ENCODE measurements around the gene SEM1.
"Not testable (repeated sequence)": the region's sequence is repeated elsewhere in the genome, so short reads cannot be mapped to it uniquely, and the experiment has no call there.

Gene SEM1

DNA sequence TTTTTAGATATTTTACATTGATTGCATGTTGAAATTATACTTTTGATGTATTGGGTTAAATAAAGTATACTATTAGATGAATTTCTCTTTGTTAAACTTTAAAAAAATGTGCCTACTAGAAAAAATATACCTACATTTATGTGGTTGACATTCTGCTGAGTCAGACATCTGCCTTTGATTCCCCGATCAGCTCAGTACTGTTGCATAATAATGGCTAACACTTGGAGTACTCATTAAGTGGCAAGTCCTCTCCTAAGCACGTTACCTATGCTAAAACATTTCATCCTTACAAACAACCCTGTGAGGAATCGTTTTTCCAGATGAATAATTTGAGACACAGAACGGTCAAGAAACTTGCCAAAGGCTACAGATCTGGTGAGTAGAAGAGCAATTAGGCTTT is 14.0 kb upstream of the SEM1 start:
- DNase-seq (ENCODE audit: insufficient read length), result no peak
- FAIRE-seq, result no peak
- TF ChIP-seq TAF1 (IDR thresholded peaks at IDR 0.05; ENCODE audit: borderline replicate concordance, low read depth, low read length) (no peak), POLR2AphosphoS5 (IDR thresholded peaks at IDR 0.05; ENCODE audit: low read depth, low read length) (no peak), POLR2A (IDR thresholded peaks at IDR 0.05; ENCODE audit: low read depth, low read length) (no peak)

DNA sequence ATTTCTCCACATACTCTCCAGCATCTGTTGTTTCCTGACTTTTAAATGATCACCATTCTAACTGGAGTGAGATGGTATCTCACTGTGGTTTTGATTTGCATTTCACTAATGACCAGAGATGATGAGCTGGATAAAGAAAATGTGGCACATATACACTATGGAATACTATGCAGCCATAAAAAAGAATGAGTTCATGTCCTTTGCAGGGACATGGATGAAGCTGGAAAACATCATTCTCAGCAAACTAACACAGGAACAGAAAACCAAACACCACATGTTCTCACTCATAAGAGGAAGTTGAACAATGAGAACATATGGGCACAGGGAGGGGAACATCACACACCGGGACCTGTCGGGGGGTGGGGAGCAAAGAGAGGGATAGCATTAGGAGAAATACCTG is 13.3 kb upstream of the SEM1 start:
- not testable (repeated sequence) for FAIRE-seq; DNase-seq (ENCODE audit: insufficient read length)

DNA sequence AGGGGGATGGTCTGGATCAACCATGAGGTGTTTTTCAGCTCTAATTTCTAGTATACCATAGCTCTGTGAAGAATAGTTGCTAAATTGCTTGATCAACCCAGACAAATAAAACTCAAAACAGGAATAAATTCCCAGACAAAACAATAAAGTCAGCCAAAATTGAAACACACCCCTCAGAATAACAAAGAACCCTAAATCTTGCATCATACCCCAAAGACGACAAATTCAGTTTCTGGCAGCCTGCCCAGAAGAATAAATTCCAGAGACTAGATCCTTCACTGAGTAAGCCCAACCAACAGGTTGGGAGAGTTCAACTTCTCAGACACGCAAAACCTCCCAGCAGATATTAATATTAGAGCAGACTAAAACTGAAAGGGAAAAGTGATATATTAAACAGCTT is 11.2 kb upstream of the SEM1 start:
- TF ChIP-seq POLR2AphosphoS5 (IDR thresholded peaks at IDR 0.05; ENCODE audit: low read depth, low read length), result no peak
- TF ChIP-seq TAF1 (IDR thresholded peaks at IDR 0.05; ENCODE audit: borderline replicate concordance, low read depth, low read length), result no peak
- no peak for TF ChIP-seq POLR2A (IDR thresholded peaks at IDR 0.05; ENCODE audit: low read depth, low read length)
- FAIRE-seq, result no peak
- no peak for DNase-seq (ENCODE audit: insufficient read length)

DNA sequence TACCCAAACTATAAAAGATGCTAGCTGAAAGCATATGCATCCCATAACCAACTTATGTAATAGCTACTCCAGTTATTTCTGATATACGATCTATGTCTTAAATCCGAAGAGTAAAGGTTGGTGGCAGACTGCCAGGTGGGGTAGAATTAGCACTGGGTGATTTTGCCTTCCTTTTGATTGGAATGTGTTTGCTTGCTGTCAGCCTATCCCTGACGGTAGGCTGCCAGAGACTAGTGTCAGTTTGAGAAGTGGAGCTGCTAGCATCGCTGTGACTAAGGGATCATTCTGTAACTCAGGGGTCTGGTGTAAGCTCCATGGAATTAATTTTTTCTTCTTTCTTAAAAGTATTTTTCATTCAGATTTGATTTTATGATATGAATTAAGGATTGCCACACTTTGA is 9.5 kb upstream of the SEM1 start:
- DNase-seq (ENCODE audit: insufficient read length) (no peak), FAIRE-seq (no peak)
- TF ChIP-seq POLR2AphosphoS5 (IDR thresholded peaks at IDR 0.05; ENCODE audit: low read depth, low read length) (no peak), POLR2A (IDR thresholded peaks at IDR 0.05; ENCODE audit: low read depth, low read length) (no peak), TAF1 (IDR thresholded peaks at IDR 0.05; ENCODE audit: borderline replicate concordance, low read depth, low read length) (no peak)

DNA sequence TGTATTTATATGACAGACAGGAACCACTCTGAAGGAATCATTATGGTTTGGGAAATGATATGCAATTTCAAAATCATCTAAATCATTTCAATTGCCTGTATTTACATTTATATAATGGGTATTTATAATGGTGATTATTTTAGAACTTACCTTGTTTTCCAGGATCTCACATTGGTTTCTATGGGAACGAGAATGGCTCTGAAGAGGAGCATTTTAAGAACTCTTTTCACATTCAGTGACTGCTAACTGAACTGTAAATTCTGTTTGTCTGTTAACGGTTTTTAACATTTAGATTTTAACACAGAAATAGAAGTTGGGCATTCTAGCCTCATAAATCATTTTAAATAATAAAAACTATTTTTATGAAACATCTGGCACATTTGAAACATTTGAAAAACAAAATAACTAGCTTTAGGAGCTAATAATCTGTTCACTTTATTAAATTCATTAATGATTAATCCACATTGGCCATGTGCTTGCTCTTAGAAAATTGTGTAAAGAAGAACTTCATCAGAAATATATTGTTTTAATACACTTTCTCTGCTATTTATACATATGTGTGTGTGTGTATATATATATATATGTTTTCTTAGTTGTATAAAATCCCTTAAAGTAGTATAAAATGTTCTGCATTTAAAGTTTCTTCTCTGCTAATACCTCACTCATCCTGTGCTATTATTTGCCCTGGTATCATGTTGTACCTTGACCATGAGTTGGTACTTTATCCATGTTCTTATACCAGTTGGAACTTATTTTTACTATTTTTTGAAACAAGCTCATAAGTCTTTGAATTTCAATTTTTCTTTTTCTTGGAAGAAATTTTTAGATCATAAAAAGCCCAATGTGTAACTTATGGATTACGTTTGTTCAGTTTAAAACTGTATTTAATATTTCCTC is 8.7 kb upstream of the SEM1 start:
- FAIRE-seq (no peak), DNase-seq (ENCODE audit: insufficient read length) (no peak)
- no peak for TF ChIP-seq TAF1 (IDR thresholded peaks at IDR 0.05; ENCODE audit: borderline replicate concordance, low read depth, low read length)
- TF ChIP-seq POLR2AphosphoS5 (IDR thresholded peaks at IDR 0.05; ENCODE audit: low read depth, low read length), result no peak
- no peak for TF ChIP-seq POLR2A (IDR thresholded peaks at IDR 0.05; ENCODE audit: low read depth, low read length)

DNA sequence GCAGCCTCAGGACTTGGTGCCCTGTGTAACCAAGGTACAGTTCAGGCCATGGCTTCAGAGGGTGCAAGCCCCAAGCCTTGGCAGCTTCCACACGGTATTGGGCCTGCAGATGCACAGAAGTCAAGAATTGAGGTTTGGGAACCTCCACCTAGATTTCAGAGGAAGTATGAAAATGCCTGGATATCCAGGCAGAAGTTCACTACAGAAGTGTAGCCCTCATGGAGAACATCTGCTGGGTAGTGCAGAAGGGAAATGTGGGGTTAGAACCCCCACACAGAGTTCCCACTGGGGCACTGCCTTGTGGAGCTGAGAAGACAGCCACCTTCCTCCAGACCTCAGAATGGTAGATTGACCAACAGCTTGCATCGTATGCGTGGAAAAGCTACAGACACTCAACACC is 3.4 kb upstream of the SEM1 start:
- FAIRE-seq (no peak), DNase-seq (ENCODE audit: insufficient read length) (no peak)
- no peak for TF ChIP-seq POLR2A (IDR thresholded peaks at IDR 0.05; ENCODE audit: low read depth, low read length)
- no peak for TF ChIP-seq TAF1 (IDR thresholded peaks at IDR 0.05; ENCODE audit: borderline replicate concordance, low read depth, low read length)
- TF ChIP-seq POLR2AphosphoS5 (IDR thresholded peaks at IDR 0.05; ENCODE audit: low read depth, low read length), result no peak

DNA sequence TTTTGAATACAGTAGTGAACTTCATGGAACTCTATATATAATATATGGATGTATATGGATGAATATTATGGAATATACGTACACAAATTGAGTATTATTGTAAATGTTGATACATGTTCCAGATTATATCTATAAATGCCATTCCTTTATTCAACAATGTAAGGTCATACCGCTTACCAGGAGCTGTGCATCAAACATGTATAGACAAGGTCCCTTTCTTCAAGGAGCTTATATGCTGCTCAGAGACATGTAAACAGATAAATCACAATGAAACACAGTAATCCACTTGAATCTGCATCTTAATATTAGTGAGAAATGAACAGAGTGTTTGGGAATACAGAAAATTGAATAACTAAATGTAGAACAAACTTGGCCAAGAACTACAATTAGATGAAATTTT is 898 bp upstream of the SEM1 start:
- no peak for FAIRE-seq
- DNase-seq (ENCODE audit: insufficient read length), result no peak
- TF ChIP-seq POLR2A (IDR thresholded peaks at IDR 0.05; ENCODE audit: low read depth, low read length) (no peak), TAF1 (IDR thresholded peaks at IDR 0.05; ENCODE audit: borderline replicate concordance, low read depth, low read length) (no peak), POLR2AphosphoS5 (IDR thresholded peaks at IDR 0.05; ENCODE audit: low read depth, low read length) (no peak)

DNA sequence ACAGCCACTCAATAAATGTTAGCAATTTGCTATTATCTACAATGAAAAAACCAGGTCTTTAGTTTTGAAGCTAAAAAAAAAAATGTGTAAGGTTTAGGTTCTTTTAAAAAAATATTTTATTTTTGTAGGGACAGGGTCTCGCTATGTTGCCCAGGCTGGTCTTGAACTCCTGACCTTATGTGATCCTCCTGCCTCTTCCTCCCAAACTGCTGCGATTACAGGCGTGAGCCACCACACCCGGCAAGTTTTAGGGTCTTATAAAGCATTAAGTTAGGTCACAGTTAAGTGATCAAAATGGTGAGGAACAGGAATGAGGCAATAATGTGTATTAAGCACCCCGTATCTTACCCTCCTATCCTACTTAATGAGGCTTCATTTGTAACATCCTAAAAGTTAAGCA is 774 bp downstream of the SEM1 start:
- no peak for DNase-seq (ENCODE audit: insufficient read length)
- TF ChIP-seq POLR2A (IDR thresholded peaks at IDR 0.05; ENCODE audit: low read depth, low read length) (no peak), POLR2AphosphoS5 (IDR thresholded peaks at IDR 0.05; ENCODE audit: low read depth, low read length) (no peak), TAF1 (IDR thresholded peaks at IDR 0.05; ENCODE audit: borderline replicate concordance, low read depth, low read length) (no peak)
- peak; percentile 60 for FAIRE-seq

DNA sequence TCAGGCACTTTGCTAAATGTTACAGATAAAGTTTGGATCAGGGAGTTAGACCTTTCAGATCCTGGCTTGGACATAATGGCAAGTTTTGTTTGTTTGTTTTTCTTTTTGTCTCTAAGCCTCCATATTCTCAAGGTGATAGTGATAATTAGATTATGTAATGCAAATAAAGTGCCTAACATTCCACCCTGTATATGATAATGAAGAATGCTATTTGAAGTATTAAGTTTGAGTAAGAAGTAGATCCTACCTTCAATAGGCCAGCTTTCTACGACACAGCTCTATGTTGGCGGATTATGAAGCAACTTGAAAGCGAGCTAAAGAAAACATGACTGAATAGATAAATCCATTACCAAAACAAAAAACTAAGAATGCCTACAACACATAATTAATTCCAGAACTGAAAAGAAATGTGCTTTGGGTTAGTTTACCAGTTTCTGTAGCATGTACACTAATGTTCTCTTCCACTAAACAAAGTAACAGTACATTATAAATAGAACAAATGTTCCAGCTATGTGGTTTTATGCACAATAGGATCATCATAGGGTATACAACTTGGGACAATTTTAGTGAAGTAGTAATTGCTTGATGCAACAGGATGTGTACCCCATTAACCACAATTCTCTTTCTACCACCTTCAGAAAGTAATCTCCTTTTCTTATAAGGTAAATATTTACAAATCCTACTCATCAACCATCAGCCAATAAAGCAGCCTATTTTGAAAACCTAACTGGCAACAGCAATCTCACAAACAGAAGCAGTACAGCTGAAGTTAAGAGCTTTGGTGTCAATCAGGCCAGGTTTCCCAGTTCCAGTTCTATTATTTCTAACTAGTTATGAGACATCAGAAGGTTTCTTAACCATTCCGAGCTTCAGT is 1.5 kb downstream of the SEM1 start:
- FAIRE-seq (no peak), DNase-seq (ENCODE audit: insufficient read length) (no peak)
- TF ChIP-seq TAF1 (IDR thresholded peaks at IDR 0.05; ENCODE audit: borderline replicate concordance, low read depth, low read length) (no peak), POLR2AphosphoS5 (IDR thresholded peaks at IDR 0.05; ENCODE audit: low read depth, low read length) (no peak), POLR2A (IDR thresholded peaks at IDR 0.05; ENCODE audit: low read depth, low read length) (no peak)

DNA sequence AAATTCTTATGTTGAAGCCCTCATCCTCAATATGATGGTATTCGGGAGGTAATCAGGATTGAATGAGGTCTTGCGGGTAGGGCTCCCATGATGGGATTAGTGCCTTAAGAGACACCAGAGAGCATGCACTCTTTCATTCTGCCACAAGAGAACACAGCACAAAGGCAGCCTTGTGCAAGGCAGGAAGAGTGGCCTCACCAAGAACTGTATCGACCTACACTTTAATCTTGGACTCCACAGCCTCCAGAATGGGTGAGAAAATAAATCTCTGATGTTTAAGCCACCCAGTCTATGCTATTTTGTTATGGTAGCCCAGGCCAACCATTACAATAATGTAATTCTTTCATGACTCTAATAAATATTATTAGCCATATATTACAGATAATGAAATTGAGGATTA is 8.4 kb downstream of the SEM1 start:
- DNase-seq (ENCODE audit: insufficient read length) (no peak), FAIRE-seq (no peak)
- no peak for TF ChIP-seq TAF1 (IDR thresholded peaks at IDR 0.05; ENCODE audit: borderline replicate concordance, low read depth, low read length)
- TF ChIP-seq POLR2A (IDR thresholded peaks at IDR 0.05; ENCODE audit: low read depth, low read length), result no peak
- no peak for TF ChIP-seq POLR2AphosphoS5 (IDR thresholded peaks at IDR 0.05; ENCODE audit: low read depth, low read length)

DNA sequence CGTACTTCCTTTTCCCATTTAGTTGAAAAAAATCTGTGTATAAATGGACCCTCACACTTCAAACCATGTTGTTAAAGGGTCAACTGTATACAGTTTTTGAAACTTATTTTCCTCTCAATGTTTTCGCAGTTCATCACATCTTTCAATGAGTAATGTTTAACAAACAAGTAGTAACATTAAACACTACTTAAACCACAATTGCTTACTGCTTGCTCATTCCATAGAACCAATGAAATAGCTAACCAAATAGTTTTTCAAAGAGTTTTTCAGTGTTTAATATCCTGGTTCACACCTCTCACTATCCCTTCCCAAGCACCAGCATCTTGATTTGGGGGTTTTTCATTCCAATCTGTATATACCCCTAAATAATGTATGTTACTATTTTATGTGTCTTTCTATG is 9.1 kb downstream of the SEM1 start:
- TF ChIP-seq TAF1 (IDR thresholded peaks at IDR 0.05; ENCODE audit: borderline replicate concordance, low read depth, low read length), result no peak
- TF ChIP-seq POLR2A (IDR thresholded peaks at IDR 0.05; ENCODE audit: low read depth, low read length), result no peak
- TF ChIP-seq POLR2AphosphoS5 (IDR thresholded peaks at IDR 0.05; ENCODE audit: low read depth, low read length), result no peak
- FAIRE-seq (no peak), DNase-seq (ENCODE audit: insufficient read length) (no peak)

Data from GM12892 (cell line).